A172 (cell line): Measurements from ENCODE around the gene TMEM106A. TPM values are rescaled to one million over a fixed set of nuclear protein-coding genes. Genes with fewer than 3 reads are reported as not detected.
"Not testable (repeated sequence)": the region's sequence is repeated elsewhere in the genome, so short reads cannot be mapped to it uniquely, and the experiment has no call there.

Experiments
- DNase-seq: peaks from one replicate; pipeline ENCODE4 v3.0.0-alpha.2; 2015; ENCODE audit warnings: low spot score
- total RNA-seq: library from RNA; depleted of rRNA; stranded (reverse); fragments of >200 nt; shearing (Covaris generic); gene quantifications from 2 replicates; pipeline ENCODE4 v1.2.3, GENCODE V29; 2014; rRNA removed

TMEM106A gene, protein sequence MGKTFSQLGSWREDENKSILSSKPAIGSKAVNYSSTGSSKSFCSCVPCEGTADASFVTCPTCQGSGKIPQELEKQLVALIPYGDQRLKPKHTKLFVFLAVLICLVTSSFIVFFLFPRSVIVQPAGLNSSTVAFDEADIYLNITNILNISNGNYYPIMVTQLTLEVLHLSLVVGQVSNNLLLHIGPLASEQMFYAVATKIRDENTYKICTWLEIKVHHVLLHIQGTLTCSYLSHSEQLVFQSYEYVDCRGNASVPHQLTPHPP
- 4.9 and 5.3 TPM in 2 replicates for total RNA-seq

- peak; percentile 73 for DNase-seq
Observed at GRCh38 chr17:43211480-43212402, at the start of gene TMEM106A. Gene TMEM106A (plus strand): TSS chr17:43211875. CDS start chr17:43213042, 1,167 bp downstream.

- DNase-seq = not testable (repeated sequence)
Observed at GRCh38 chr17:43165971-43166370, 45.7 kb upstream of the TMEM106A start.

GRCh38 chr17:43169561-43170139 is 42.0 kb upstream of the TMEM106A start:
- no peak for DNase-seq

- DNase-seq = peak; percentile 98
Observed at GRCh38 chr17:43170140-43170765, 41.4 kb upstream of the TMEM106A start.

- DNase-seq = peak; percentile 98
Observed at GRCh38 chr17:43170766-43171585, 40.7 kb upstream of the TMEM106A start, which contains the start of gene NBR1. Gene NBR1 (plus strand): TSS chr17:43171214. CDS start chr17:43175800, 4,586 bp downstream.

- DNase-seq = peak; percentile 92
Observed at GRCh38 chr17:43171586-43172487, 39.8 kb upstream of the TMEM106A start.

- DNase-seq = no peak
Observed at GRCh38 chr17:43175213-43176118, 36.2 kb upstream of the TMEM106A start.

GRCh38 chr17:43176119-43176570 is 35.5 kb upstream of the TMEM106A start:
- no peak for DNase-seq

GRCh38 chr17:43183921-43184320 is 27.8 kb upstream of the TMEM106A start:
- DNase-seq = no peak

DNA sequence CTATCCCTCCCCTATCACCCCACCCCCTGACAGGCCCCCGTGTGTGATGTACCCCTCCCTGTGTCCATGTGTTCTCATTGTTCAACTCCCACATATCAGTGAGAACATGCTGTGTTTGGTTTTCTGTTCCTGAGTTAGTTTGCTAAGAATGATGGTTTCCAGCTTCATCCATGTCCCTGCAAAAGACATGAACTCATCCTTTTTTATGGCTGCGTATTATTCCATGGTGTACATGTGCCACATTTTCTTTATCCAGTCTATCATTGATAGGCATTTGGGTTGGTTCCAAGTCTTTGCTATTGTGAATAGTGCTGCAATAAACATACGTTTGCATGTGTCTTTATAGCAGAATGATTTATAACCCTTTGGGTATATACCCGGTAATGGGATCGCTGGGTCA is 25.0 kb upstream of the TMEM106A start:
- DNase-seq = not testable (repeated sequence)

DNA sequence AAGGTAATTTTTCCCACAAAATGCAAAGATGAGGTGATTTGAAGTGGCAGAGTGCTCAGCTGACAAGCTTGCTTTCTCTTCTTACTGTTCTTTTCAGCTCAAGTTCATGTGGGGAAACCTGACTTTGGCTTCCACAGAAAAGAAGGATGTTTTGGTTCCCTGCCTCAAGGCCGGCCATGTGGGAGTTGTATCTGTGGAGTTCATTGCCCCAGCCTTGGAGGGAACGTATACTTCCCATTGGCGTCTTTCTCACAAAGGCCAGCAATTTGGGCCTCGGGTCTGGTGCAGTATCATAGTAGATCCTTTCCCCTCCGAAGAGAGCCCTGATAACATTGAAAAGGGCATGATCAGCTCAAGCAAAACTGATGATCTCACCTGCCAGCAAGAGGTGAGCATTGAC is 18.4 kb upstream of the TMEM106A start:
- no peak for DNase-seq

DNA sequence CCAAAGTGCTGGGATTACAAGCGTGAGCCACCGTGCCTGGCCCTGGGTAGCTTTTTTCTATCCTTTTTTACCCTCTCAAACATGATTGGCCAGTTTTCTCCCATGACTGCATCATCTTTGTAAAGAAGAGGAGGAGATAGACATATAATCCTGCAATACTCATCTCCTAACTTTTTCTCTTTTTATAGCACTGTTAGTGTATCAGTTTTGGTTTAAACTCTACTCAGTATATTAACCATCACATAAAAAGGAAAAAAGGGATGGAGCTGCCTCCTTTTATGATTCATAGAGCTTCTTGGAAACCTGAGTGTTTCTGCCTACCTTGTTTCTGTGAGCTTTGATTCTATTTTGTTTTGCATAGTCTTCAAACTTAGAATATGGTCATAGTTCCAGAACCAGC is 12.0 kb upstream of the TMEM106A start:
- no peak for DNase-seq

GRCh38 chr17:43200127-43200526 is 11.5 kb upstream of the TMEM106A start:
- DNase-seq = no peak

DNA sequence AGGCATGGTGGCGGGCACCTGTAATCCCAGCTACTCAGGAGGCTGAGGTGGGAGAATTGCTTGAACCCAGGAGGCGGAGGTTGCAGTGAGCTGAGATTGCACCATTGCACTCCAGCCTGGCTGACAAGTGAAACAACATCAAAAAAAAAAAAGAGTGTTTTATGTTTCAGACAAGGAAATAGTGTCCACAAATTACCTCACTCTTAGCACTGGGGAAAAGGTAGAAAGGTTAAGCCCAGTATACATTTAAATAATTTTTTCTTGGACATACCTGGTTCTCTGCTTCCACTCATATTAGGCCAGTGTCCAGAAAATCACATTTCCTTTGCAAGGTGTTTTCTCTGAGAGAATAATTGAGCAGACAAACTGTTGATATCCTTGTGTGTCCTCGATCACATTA is 8.7 kb upstream of the TMEM106A start:
- not testable (repeated sequence) for DNase-seq

DNA sequence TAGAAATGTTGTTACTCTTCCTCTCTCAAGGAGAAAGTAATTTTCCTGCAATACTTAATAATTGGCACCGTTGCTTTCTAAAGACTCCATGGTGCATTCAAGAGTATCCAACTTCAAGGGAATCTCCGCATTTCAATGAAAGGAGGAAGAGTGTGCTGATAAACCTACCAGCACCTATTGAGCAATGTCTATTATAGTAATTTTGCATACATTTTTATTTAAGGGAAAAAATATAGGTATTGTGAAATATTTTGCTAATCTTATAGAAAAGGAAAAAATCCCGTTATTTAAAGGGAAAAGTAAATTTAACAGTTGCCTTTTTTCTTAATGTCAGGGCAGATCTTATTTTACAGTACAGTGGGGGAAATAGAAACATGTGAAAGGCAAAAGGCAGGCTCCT is 1.1 kb upstream of the TMEM106A start:
- DNase-seq = no peak

DNA sequence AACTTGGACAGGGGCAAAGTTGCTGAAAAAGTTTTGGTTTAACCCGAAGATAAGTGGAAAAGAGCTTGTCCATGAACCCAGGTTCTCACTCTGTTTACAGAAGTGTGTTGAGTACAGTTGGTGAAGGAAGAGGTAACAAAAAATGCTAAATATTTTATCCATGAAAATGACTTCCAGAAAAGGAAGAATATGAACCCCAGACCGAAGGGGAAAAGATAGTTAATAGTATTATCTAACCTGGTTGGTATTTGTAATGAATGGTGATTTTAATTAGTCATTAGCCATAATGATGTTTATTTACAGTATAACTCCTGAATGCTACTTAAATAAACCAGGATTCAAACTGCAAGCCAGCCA is 574 bp upstream of the TMEM106A start:
- no peak for DNase-seq

- no peak for DNase-seq
Observed at GRCh38 chr17:43212641-43213490, 1.2 kb downstream of the TMEM106A start.

DNA sequence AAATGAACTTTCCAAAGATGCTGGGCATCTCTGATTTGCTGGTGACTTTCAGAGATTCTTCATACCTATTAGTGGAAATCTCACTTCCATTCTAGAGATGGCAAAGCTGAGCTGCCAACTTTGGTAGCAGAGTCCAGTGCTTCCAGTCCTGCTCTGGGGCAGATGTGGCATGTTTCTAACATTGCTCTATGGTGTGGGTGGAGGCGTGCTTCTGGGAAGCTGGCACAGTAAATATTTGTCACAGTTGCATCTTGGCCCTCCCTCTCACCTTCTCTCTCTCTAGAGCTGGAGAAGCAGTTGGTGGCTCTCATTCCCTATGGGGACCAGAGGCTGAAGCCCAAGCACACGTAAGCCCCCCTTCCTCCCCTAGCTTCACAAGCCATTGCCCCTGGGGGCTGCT is 1.9 kb downstream of the TMEM106A start:
- DNase-seq = no peak
